Measurements from ENCODE around the gene KRTAP21-3.

DNA sequence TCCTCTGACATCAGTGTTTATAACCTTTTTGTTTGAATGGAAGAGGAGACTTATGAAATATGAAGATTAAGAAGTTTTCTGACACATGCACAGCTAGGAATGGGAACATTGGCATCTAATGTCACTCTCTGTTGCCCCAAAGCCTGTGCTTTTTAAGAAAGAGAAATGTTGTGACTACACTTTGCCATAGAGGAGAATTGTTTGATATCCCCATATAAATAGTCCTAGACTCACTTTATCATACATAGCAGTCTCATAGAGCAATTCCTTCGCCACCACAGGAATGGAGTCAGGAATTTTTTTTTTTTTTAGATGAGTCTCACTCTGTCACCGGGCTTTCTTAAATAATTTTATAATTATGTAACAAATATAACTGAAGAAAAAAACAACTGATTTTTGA lies 1.5 kb downstream of the KRTAP21-3 start:
- TF ChIP-seq ESRRG (CRISPR knock-in tag; IDR thresholded peaks at IDR 0.05) (no peak), ZC3H10 (CRISPR knock-in tag; IDR thresholded peaks at IDR 0.05) (no peak), ZNF565 (CRISPR knock-in tag; conservative IDR thresholded peaks at IDR 0.05; ENCODE audit: low read depth) (no peak), CSDC2 (CRISPR knock-in tag; IDR thresholded peaks at IDR 0.05) (no peak), ARNTL (CRISPR knock-in tag; IDR thresholded peaks at IDR 0.05; ENCODE audit: borderline replicate concordance, low read depth) (no peak)
- TF ChIP-seq, protein P1, sequence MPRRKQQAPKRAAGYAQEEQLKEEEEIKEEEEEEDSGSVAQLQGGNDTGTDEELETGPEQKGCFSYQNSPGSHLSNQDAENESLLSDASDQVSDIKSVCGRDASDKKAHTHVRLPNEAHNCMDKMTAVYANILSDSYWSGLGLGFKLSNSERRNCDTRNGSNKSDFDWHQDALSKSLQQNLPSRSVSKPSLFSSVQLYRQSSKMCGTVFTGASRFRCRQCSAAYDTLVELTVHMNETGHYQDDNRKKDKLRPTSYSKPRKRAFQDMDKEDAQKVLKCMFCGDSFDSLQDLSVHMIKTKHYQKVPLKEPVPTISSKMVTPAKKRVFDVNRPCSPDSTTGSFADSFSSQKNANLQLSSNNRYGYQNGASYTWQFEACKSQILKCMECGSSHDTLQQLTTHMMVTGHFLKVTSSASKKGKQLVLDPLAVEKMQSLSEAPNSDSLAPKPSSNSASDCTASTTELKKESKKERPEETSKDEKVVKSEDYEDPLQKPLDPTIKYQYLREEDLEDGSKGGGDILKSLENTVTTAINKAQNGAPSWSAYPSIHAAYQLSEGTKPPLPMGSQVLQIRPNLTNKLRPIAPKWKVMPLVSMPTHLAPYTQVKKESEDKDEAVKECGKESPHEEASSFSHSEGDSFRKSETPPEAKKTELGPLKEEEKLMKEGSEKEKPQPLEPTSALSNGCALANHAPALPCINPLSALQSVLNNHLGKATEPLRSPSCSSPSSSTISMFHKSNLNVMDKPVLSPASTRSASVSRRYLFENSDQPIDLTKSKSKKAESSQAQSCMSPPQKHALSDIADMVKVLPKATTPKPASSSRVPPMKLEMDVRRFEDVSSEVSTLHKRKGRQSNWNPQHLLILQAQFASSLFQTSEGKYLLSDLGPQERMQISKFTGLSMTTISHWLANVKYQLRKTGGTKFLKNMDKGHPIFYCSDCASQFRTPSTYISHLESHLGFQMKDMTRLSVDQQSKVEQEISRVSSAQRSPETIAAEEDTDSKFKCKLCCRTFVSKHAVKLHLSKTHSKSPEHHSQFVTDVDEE (CRISPR knock-in tag; IDR thresholded peaks at IDR 0.05) = no peak
- TF ChIP-seq, protein P2, sequence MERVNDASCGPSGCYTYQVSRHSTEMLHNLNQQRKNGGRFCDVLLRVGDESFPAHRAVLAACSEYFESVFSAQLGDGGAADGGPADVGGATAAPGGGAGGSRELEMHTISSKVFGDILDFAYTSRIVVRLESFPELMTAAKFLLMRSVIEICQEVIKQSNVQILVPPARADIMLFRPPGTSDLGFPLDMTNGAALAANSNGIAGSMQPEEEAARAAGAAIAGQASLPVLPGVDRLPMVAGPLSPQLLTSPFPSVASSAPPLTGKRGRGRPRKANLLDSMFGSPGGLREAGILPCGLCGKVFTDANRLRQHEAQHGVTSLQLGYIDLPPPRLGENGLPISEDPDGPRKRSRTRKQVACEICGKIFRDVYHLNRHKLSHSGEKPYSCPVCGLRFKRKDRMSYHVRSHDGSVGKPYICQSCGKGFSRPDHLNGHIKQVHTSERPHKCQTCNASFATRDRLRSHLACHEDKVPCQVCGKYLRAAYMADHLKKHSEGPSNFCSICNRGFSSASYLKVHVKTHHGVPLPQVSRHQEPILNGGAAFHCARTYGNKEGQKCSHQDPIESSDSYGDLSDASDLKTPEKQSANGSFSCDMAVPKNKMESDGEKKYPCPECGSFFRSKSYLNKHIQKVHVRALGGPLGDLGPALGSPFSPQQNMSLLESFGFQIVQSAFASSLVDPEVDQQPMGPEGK (CRISPR knock-in tag; IDR thresholded peaks at IDR 0.05; ENCODE audit: borderline replicate concordance) = no peak

All from SK-N-SH treated with all-trans-retinoic acid at 6 μM for 48 hours (cell line).